HG02759 (cell line): ENCODE measurements around the gene TEX26.

Experiments
- ATAC-seq: cut with Tn5 transposase; IDR thresholded peaks from one replicate; pipeline ENCODE4 v1.9.1; 2021; ENCODE audit warnings: mild to moderate bottlenecking, moderate library complexity; ENCODE audit not compliant: unreplicated experiment

The TEX26 gene

DNA sequence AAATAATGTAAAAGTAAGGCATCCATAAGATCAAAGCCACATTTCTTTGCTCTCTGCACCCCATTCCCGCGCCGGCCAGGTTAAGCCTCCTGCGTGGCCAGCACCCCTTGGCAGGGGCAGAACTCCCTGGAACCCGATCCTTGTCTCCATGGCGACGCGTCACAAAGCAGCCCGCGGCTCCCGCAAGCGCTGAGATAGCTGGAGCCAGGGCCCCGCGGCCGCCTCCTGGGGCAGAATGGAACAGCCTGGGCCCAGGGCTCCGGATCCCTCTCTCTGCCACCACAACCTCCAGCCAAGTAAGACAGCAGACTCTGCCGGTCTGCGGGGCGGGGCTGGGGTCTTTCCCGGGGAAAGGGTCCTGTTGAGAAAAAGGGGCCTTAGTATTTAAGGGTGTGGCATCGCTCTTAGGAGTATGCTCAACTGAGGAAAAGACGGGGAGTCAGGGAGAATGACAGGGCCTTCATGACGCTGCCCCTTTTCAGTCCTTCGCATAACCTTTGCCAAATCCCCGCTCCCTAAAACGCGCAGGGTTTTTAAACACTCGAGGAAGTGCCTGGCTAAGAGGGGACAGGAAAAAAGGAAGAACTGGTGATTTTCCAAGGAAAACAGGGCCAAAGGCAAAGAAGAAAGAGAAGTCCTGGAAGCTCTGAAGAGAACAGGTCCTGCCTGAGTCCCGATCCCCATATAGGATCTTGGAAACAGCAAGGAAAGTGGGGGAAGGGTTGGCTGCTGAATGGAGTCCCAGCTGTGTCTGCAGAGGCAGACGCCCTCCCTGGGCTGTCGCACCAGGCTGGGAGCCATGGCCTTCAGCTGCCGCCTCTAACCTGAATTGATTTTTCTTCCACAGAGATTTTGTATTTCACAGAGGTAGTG, at the start of gene TEX26:
TEX26 (plus strand) TSS at position 176 of the 873 bp plus-strand sequence; CDS start at position 236, 60 bp downstream.
- ATAC-seq: no peak

- no peak for ATAC-seq
Measured at GRCh38 chr13:30882996-30883766, 49.3 kb upstream of the TEX26 start.

GRCh38 chr13:30884543-30884942, 47.9 kb upstream of the TEX26 start:
- no peak for ATAC-seq

- ATAC-seq: no peak
Measured at GRCh38 chr13:30889196-30889690, 43.2 kb upstream of the TEX26 start.

DNA sequence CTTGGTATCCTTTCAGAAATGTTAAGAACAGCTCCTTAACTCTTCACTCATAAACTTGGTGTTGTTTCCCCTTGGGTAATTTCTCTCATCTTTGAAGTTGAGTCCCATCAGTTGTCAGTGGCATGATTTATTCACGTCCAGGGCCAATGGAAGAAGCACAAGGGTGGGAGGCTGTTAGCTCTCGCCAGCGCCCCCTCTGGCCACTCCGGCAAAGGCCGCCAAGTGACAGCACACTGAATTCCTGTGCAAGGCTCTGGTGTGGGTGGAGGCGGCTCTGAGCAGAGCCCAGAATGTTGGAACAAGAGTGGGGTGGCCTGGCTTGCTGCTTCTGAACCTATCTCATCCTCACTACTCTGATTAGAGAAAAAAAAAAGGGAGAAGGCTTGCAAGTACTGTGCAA, 39.5 kb upstream of the TEX26 start:
- ATAC-seq: no peak

DNA sequence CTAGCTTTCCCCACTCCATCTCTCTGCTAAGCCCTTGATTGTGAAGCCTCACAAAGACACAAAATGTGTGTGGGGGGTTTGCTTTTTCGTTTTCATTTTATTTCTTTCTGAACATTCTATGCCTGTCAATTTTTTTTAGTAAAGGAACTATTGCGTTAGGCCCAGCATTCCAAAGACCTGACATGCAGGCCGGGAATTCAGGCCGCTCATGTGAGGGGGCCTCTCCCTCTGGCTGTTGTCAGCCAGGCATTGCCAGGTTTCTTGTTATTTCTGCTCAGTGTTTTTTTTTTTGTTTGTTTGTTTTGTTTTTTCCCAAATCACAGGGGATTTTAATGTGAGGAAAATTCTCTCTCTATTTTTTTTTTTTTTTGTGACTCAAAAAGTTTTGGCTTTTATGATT, 36.7 kb upstream of the TEX26 start:
- ATAC-seq: no peak

DNA sequence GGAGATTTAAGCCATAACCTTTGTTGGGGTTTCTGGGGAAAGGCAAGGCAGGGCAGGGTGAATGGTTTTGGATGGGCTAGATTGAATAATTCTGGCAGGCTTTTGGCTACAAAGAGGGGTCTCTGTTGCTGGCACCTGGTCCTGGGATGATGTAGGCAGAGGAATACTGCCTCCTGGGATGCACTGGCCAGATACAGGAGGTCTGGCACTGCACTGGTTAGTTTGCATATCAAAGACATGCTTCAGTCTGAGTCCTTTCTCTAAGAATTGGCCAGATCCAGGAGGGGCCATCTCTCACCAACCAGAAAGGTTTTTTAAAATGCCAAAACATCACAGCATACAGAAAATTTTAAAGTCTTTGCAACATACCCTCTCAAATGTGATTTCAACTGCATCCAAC, 34.4 kb upstream of the TEX26 start:
- ATAC-seq: no peak

DNA sequence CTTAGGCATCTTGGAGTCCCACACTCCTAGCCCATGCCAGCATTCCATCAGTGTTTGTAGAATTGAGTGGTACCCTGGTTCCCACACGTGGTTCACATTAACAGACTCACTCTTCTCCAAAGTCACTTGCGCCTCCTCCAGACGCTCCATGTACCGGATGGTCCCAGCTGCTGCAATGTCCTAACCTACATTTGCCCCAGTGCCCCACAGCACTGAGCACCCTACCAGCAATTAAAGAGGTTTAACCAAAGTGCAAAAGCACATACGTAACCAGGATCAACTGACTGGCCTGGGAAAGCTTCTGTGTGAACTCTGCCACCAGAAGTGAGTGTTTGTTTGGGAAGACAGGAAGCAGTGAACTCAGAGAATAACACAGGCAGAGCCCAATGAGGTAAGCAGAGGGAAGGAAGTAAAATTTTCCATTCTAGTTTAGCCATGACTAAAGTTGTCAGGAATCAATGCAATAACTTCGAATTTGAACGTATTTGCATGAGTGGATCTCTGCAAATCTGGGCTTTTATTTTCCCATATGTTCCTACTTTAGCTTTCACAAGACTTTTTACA, 33.7 kb upstream of the TEX26 start:
- ATAC-seq: no peak

GRCh38 chr13:30900436-30900835, 32.0 kb upstream of the TEX26 start:
- ATAC-seq: no peak

GRCh38 chr13:30900952-30901749, 31.3 kb upstream of the TEX26 start:
- ATAC-seq: no peak

GRCh38 chr13:30904043-30904442, 28.4 kb upstream of the TEX26 start:
- ATAC-seq: no peak

DNA sequence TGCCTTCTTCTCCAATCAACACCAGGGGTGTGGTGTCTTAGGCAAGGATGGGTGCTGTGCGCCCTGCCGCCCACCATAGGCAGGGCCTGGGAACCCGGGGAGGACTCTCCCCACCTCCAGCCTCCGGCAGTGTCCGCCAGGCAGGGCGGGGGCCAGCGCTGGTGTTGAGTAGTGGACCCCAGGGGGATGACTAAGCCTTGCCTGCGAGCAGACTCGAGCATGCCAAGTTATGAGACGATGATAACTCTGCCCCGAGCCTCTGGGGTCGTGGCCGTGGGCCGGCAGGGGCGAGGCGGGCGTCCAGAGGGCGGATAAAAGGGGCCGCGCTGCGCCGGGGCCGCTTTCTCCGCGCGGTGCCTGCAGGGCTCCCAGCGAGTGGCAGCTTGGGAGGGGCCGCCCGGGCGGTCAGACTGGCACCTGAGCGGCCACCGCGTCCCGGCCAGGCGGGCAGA, 26.5 kb upstream of the TEX26 start, which contains the start of gene MEDAG:
MEDAG (plus strand) TSS at position 340 of the 452 bp plus-strand sequence. CDS start 245 bp downstream, outside the sequence.
- no peak for ATAC-seq

- ATAC-seq: no peak
Measured at GRCh38 chr13:30906411-30907051, 25.9 kb upstream of the TEX26 start.

- no peak for ATAC-seq
Measured at GRCh38 chr13:30907121-30907861, 25.2 kb upstream of the TEX26 start.

- ATAC-seq: no peak
Measured at GRCh38 chr13:30908416-30908980, 24.0 kb upstream of the TEX26 start.

- no peak for ATAC-seq
Measured at GRCh38 chr13:30910676-30911075, 21.8 kb upstream of the TEX26 start.

DNA sequence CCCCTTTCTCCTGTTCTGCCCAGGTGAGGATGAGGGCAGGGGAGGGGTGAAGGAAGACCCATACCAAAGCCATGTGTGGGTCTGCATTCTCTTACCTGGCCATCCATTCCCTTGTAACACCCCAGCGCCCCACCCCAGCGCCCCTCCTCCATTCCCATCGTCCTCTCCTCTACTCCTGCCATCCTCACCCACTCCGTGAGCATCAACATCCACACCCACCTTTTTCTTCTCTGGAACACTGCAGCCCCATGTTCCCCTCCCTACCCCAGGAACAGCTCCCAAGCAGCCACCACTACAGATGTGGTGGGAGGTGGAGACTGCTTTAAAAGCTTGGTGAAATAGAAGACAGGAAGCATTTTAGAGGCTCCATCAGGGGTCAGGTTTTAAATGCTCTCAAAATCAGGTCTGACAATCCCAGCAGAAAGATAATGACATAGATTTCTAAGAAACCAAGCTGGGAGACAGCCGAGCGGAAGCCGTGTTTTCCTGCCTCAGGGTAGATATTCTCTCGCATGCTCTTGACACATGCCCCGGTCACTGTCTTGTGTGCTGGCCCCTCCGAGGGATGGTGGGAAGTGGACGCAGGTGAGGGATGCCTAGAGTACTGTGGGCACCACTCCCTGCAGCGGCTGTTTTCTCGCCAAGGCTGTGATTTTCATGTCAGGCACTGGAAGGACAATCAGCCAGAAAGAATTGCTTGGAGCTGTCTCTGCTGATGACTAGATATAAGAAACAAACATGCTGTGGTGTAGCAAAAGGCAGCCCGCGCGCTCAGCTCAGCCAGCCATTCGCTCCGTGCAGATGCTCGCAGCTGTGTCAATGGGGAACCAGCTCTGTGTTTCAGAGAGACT, 16.5 kb upstream of the TEX26 start:
- ATAC-seq: no peak

- ATAC-seq: no peak
Measured at GRCh38 chr13:30916991-30917390, 15.5 kb upstream of the TEX26 start.
